ENCODE results near the gene CNN1.

The CNN1 gene

GRCh38 chr19:11563532-11563931 is 24.9 kb downstream of the CNN1 start:
- in situ Hi-C loops (cut with HindIII; ENCODE audit: low sequenced_read_pairs): loop anchor here (25.0 kb wide), 1 partner anchor 251 kb away; no protein-coding TSS in a partner anchor

GRCh38 chr19:11564082-11564807 is 25.6 kb downstream of the CNN1 start:
- in situ Hi-C loops (cut with HindIII; ENCODE audit: low sequenced_read_pairs): loop anchor here (25.0 kb wide), 1 partner anchor 252 kb away; no protein-coding TSS in a partner anchor

GRCh38 chr19:11565649-11565980 is 27.0 kb downstream of the CNN1 start:
- in situ Hi-C loops (cut with HindIII; ENCODE audit: low sequenced_read_pairs): loop anchor here (25.0 kb wide), 1 partner anchor 253 kb away; no protein-coding TSS in a partner anchor

GRCh38 chr19:11566164-11566563 is 27.5 kb downstream of the CNN1 start:
- in situ Hi-C loops (cut with HindIII; ENCODE audit: low sequenced_read_pairs): loop anchor here (25.0 kb wide), 1 partner anchor 254 kb away; no protein-coding TSS in a partner anchor

GRCh38 chr19:11570039-11570462 is 31.4 kb downstream of the CNN1 start:
- in situ Hi-C loops (cut with HindIII; ENCODE audit: low sequenced_read_pairs): loop anchor here (25.0 kb wide), 1 partner anchor 258 kb away; no protein-coding TSS in a partner anchor

- in situ Hi-C loops (cut with HindIII; ENCODE audit: low sequenced_read_pairs): loop anchor here (25.0 kb wide), 1 partner anchor 261 kb away; no protein-coding TSS in a partner anchor
Observed at GRCh38 chr19:11573354-11573753, 34.7 kb downstream of the CNN1 start.

- in situ Hi-C loops (cut with HindIII; ENCODE audit: low sequenced_read_pairs): loop anchor here (25.0 kb wide), 1 partner anchor 261 kb away; no protein-coding TSS in a partner anchor
Observed at GRCh38 chr19:11573763-11574162, 35.1 kb downstream of the CNN1 start.

GRCh38 chr19:11574689-11575088 is 36.0 kb downstream of the CNN1 start:
- in situ Hi-C loops (cut with HindIII; ENCODE audit: low sequenced_read_pairs): loop anchor here (25.0 kb wide), 1 partner anchor 262 kb away; no protein-coding TSS in a partner anchor

GRCh38 chr19:11576227-11576626 is 37.6 kb downstream of the CNN1 start:
- in situ Hi-C loops (cut with HindIII; ENCODE audit: low sequenced_read_pairs): no loop called here

GRCh38 chr19:11577451-11578257 is 39.0 kb downstream of the CNN1 start, which contains the start of gene ACP5:
Gene ACP5, minus strand, starts transcription at chr19:11577645. Its CDS starts 328 bp downstream, at chr19:11577317.
- in situ Hi-C loops (cut with HindIII; ENCODE audit: low sequenced_read_pairs): no loop called here

GRCh38 chr19:11578258-11579142 is 39.8 kb downstream of the CNN1 start:
- in situ Hi-C loops (cut with HindIII; ENCODE audit: low sequenced_read_pairs): no loop called here

- in situ Hi-C loops (cut with HindIII; ENCODE audit: low sequenced_read_pairs): loop anchor here (5.0 kb wide), 1 partner anchor 43 kb away; the partner anchor contains the start of gene CNN1
Observed at GRCh38 chr19:11580116-11580515, 41.5 kb downstream of the CNN1 start.

- in situ Hi-C loops (cut with HindIII; ENCODE audit: low sequenced_read_pairs): loop anchor here (5.0 kb wide), 1 partner anchor 44 kb away; the partner anchor contains the start of gene CNN1
Observed at GRCh38 chr19:11581740-11582139, 43.1 kb downstream of the CNN1 start.

- in situ Hi-C loops (cut with HindIII; ENCODE audit: low sequenced_read_pairs): no loop called here
Observed at GRCh38 chr19:11586331-11586730, 47.7 kb downstream of the CNN1 start.

GRCh38 chr19:11587302-11587974 is 48.8 kb downstream of the CNN1 start:
- in situ Hi-C loops (cut with HindIII; ENCODE audit: low sequenced_read_pairs): no loop called here

- in situ Hi-C loops (cut with HindIII; ENCODE audit: low sequenced_read_pairs): no loop called here
Observed at GRCh38 chr19:11587975-11588631, 49.5 kb downstream of the CNN1 start.

- in situ Hi-C loops (cut with HindIII; ENCODE audit: low sequenced_read_pairs): loop anchor here (5.0 kb wide), 1 partner anchor 37 kb away; the partner anchor contains the start of gene ELOF1
Observed at GRCh38 chr19:11594084-11594483, 55.4 kb downstream of the CNN1 start.

GRCh38 chr19:11596156-11596555 is 57.5 kb downstream of the CNN1 start:
- in situ Hi-C loops (cut with HindIII; ENCODE audit: low sequenced_read_pairs): no loop called here
